NCI-H2029 treated with DMSO at 0.1 percent for 48 hours (cell line): Measurements from ENCODE around the gene KIF7.

Experiments
- DNase-seq: peaks from one replicate; lab custom pipeline; 2025; lab: John Stamatoyannopoulos, UW

Gene KIF7

DNA sequence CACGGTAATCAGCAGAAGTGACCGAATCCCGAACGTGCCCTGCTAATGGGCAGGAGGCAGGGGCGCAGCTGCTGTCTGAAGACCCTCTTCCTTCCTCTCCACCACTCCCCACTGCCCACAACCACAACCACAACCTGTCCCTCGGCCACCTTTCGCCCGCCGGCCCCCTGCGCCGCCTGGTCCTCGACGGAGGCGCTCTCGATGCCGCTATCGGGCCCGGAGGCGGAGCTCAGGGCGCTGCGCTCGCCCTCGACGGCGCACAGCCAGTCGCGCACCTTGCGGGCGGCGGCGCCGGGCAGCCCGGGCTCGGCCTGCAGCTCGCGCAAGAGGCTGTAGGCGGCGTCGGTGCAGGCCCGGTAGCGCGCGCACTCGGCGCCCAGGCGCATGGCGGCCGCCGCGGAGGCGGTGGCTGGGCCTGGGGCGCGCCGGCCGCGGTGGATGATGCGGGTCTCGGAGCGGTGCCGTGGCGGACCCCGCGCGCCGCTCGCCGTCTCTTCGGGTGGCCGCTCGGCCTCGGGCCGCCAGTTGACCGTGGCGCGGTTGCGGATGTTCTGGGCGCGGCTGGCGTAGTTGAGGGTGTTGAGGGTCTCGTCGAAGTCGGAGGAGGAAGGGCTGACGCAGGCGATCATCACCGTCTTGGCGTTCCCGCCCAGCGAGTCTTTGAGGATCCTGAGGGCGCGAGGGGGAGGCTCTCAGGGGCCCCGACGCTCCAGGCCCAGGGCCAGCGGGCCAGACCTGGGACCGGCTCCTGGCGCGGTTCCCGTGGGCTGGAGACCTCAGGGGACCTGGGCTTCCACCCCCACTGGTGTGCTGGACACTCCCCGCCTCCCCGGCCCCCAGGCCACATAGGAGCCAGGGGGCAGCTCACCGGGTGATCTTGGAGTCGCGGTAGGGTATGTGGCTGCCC, 6.9 kb downstream of the KIF7 start:
- no peak for DNase-seq

DNA sequence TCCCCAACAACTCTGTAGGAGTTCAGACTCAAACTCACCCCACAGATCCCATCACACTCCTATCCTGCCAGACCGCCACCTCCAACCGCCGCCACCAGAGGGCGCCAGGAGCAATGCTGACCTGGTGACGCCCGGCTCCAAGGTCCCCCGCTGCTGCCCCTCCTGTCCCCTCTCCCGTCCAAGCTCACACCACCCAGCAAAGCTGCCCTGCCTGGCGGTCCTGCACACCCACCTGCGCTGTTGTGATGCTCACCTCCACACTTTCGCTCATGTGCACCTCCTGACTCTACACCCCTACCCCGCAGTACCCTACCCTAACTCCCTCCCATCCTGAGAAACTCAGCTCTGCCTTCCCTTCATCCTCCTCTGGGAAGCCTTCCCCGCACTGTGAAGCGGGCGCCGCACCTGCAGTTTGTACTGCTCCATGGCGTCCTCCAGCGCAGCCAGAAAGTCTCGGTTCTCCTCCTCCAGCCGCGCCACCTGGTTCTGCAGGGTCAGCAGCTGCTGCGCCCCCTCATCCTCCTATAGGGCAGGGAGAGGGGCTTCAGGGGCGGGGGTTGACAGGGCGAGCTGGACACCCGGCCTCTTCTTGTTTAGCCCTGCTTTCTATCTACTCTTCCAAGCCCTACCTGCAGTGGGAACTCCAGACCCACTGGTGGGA, 7.9 kb downstream of the KIF7 start:
- no peak for DNase-seq

DNA sequence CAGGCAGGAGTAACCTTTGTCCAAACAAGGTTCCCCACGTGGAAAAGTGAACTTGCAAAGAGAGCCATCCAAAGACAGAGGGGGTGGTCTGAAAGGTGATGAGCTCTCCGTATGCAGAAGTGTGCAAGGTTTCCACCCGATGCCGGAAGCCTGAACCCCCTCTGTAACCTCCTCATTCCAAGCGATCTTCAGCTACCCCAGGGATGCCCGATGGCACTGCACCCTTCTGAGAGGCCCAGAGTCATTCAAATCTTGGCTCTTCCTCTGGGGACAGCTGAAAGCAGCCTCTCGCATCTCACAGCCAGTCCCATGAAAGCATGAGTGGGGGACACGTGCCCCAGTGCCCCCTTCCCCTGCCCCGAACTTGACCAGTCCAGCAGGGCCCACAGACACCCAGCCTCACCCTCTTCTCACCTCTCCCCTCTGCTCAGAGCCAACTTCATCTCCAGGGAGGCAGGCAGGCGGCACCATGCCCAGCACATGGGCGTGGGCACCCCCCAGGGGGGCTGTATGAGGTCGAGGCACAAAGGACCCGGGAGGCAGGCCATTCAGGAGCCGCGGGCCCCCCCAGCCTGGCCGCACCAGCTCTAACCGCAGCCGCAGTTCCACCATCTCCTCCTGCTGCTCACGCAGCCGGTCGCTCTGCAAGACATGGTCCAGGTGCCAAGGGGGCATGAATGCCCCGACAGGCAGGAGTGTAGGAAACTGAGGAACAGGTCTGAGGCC, 8.7 kb downstream of the KIF7 start:
- DNase-seq: no peak

DNA sequence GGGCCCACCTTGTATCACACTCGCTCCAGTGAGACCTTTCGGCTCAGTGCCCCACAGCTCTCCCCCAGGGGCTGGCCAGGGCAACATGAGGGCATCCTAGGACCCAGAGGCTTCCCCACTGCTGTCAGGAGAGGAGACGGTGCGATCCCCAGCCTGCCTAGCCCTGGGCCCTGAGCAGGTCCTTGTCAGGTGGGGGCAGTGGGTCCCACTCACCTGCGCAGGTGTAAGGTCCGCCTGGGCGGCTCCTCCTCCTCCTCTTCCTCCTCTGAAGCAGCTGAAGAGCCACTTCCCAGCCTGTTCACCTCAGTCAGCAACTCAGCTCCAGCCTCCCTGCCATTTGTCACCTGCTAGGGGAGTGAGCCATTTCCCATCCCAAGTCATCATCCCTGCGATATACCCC, 9.6 kb downstream of the KIF7 start:
- no peak for DNase-seq

DNA sequence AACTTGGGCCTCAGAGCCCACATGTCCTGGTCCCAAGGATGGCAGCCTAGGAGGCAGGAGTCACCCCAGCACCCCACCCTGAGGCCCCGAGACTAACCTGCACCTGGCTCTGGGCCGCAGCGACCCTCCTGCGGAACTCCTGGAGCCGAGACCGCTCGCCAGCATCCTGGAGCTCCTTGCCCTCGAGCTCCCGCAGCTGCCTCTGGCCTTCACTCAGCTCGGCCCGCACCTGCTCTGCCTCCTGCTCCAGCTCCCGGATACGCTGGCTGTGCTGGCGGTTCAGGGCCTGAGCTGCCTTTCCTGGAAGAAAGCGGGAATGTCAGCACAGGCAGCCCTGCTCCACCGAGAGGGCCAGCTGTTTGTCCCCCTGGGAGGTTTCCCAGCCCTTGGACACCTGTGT, 13.2 kb downstream of the KIF7 start:
- DNase-seq: no peak

DNA sequence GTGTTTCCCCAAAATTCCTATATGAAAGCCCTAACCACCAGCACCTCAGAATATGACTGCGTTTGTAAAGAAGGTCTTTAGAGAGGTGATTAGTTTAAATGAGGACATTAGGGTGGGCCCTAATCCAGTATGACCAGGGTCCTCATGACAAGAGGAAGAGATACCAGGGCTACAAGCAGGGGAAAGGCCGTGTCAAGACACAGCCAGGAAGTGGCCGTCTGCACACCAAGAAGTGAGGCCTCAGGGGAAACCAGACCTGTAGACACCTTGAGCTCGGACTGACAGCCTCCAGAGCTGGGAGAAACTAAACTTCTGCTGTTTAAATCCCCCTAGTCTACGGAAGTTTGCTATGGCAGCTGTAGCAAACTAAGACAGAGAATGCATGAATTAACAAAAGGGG, 14.2 kb downstream of the KIF7 start:
- DNase-seq: no peak

DNA sequence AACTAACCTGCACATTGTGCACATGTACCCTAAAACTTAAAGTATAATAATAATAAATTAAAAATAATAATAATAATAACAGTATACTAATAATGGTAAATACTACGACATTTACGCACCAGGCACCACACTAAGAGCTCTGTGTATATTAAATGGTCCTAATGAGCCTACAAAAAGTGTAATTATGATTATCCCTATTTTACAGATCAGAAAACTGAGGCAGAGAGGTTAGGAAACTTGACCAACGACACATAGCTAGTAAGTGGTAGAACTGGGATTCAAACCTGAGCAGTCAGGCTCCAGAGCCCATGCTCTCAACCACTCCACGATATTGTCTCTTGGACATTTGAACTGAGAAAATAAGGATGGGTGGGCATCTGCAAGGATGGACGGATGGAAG, 15.0 kb downstream of the KIF7 start:
- no peak for DNase-seq

DNA sequence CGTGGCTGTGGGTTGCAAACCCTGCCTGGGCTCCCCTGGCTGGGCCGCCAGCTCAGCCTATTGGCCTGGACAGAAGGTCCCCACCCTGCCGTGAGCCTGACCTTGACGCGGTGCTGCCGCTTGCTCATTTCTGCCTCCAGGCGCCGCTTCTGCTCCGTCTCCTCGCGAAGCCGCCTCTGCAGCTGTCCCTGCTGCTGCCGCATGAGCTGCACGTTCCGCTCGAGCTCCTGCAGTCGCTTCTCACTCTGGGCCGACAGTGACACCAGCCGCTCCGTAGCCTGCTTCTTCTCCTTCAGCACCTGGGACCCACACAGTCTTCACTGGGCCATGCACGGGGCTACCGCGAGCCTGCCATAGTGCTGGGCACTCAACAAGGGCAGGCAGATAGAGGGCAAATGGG, 21.7 kb downstream of the KIF7 start:
- DNase-seq: no peak

DNA sequence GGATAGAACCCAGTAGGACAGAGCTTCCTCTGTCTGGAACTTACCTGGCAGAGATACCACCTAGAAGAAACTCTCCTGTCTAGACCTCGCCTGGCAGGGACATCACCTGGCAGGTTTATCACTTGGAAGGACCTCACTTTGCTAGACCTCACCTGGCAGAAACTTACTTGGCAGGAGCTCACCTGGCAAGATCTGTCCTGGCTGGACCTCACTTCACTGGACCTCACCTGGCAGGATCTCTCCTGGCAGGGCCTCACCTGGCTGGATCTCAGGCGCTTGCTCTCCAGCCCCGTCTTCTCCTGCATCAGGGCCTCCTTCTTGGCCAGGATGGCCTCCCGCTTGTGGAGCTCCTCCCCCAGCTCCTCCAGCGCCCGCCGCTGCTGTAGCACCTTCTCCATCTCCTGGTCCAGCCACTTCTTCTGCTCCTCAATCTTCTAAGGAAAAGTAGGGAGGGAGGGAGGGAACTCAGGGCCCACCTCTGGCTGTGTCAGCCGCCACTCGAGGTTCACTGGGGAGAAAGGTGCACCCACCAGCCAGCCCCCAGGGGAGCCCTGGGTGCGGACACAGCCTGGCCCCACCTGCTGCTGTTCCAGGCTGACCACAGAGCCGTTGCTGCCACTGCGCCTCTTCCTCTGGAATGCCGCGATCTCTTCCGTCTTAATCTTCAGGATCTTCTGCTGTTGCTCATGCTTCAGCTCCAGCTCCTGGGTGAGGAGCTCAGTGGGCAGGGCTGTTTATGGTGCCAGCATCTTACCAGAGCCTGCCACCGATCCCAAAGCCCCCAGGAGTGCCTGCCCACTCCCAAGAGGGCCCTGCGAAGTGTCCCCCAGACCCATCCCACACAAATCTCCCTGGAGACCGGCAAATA, 22.5 kb downstream of the KIF7 start:
- no peak for DNase-seq

DNA sequence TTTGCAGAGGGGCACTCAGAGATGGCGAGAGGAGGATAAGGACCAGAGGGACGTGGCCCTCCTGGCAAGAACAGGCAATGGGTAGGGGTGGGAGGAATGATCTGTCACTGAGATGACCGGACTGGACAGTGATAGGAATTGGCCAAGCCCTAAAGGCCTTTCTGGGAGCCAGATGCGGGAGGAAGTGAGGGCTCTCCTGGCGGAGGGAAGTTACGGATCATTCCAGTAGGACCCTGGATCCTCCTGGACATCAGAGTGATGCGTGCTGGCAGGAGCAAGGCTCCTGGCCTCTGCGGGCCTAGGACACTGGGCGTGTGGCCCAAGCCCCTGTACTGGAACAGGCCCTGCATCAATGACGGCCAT, 23.4 kb downstream of the KIF7 start:
- DNase-seq: no peak

DNA sequence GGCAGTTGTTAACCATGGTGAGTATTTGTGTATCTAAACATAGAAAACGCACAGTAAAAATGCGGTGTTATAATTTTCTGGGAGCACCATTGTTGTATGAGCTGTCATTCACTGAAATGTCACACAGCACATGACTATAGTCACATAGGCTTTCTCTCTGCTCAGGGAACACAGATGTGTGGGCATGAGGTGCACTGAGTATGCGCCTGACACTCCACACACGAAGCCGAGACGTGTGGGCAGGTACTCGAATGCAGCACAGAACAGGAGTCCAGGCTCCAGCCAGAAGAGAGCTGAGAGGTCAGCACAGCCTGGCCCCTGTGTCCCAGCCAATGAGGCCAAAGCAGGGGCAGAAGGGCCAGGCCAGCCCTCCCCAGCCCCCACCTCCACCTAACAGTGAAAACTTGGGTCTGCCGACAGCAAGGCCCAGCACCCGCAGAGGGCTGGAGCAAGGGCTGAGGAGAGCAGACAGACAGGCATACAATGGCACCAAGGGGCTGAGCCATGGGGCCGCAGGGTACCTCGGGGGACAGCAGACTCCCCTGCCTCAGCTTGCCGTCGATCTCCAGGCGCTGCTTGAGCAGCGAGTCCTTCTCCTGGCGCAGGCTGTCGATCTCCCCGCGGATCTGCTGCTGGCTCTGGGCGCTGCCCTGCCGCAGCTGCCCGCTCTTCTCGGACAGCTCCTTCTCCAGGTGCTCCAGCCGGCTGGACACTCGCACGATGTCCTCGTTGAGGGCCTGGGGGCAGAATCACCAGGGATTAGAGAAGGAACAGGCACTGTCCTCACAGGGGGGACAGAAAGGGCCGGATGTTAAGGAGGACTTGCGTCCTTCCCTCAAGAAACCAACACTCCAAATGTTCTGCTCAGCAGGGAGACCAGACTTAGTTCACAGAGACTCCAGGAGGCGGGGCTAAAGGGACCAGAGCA, 24.0 kb downstream of the KIF7 start:
- no peak for DNase-seq

DNA sequence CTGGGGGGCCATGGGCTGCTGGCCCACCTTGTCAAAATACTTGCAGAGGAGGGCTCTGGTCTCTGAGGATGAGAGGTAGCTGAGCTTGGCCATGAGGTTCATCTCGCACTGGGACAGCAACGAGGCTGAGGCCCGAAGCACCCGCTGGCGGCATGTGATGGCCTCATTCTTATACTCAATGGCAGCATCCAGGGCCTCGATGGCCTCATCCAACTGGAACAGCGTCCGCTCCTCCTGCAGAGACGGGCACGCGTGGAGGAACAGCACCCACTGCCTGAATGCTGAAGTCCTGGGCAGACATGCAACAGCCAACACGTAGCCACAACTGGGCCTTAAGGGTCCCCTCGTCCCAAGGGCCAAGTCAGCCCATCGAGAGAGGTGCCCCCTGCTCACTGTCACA, 25.0 kb downstream of the KIF7 start:
- no peak for DNase-seq

DNA sequence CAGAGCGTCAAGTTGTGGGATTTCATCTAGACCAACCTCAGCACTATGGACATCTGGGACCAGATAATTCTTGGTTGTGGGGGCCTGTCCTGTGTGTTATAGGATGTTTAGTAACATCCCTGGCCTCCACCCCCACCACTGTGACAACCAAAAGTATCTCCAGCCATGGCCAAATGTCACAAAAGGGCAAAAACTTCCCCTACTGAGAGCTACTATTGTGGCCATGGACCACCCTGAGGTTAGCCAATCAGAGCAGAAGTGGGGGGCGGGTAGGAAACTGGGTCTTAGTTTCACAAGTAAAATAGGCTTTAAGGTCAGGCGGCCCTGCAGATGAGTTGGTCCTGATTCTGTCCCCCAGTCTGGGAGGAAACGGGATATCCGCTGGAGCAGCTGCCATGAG, 25.4 kb downstream of the KIF7 start:
- no peak for DNase-seq

DNA sequence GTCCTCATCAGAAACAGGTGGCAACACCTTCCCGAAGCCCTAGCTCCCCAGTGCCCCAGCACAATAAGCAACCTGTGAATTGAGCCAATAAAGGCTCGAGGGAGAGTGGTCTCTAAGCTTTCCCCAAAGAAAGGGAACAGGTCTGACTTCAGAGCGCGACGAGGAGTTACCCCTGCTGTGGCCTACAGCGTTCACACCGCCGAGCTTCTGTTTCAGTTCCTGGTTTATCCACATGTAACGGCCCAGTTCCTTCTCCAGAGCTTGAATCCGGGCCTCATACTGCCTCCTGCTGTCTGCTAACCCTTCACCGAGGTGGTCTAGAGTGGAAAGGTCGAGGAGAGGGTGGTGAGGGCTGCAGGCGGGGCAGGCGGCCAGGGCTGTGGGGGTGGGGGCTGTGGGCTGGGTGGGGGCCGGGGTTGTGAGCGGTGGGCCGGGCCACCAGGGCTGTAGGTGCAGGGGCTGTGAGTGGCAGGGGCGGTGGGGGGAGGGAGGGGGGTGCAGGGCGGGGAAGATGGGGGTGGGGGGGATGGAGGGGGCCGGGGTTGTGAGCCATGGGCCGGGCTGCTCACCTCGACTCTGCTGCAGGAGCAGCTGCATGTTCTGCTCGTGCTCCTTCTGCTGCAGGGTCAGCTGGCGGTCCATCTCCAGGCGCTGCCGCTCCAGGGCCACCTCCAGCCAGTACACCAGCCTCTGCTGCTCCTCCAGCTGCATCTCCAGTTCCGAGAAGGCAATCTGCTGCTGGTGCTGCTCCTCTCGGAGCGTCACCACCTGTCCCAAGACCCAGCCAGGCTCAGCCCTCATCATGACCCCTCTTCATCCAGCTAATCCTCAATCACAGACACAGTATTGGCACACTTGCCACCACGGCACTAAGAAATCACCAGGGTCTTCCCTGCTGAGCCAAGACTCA, 26.2 kb downstream of the KIF7 start:
- no peak for DNase-seq

DNA sequence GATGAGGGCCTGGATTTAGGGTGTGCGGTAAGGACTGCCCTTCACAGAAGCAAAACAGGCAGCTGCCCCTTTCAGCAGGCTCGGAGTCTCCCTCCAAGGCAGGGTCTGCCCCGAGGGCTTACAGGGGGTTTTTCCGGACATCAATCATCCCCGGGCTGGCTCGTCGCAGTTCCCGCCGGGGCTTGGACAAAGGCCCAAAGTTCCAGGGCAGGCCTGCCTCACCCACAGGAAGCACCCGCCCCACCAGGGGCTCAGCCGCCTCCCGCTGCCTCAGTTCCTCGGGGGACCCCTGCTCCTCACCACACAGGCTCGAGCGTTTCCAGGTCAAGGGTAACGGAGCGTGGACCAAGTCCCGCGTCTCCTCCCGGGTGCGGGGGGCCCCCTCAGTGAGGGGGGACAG, 27.0 kb downstream of the KIF7 start:
- no peak for DNase-seq

DNA sequence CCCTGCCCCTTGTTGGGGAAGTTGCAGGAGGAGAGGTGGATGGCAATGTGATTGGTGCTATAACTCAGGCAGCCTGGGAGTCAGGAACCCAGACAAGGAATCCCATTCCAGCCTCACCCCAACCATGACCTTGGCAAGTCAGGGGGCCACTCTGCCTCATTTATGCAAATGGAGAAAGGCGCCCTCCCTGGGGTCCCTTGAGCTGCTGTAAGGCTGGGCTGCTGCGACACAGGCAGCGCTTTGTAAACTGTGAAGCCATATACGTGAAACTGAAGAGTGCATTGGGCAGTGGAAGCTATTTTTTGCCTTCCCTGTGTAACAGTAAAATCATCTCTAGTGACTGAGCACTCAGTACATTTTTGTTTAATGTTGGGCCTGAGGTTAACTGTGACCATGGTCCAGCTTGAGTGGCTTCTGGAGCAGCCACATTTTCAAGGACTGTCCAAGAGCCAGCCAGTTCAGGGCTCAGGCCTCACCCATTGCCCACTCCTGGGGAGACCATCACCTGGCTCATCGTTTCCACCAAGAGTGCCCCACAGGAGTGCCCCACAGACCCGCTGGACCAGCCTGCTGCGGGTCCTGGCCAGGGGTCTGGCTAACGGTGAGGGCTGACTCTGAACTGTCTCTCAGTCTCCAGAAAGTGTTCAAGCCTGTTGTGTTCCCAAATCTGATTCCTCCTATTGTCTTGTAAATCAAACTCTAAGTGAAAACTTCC, 27.9 kb downstream of the KIF7 start:
- no peak for DNase-seq

DNA sequence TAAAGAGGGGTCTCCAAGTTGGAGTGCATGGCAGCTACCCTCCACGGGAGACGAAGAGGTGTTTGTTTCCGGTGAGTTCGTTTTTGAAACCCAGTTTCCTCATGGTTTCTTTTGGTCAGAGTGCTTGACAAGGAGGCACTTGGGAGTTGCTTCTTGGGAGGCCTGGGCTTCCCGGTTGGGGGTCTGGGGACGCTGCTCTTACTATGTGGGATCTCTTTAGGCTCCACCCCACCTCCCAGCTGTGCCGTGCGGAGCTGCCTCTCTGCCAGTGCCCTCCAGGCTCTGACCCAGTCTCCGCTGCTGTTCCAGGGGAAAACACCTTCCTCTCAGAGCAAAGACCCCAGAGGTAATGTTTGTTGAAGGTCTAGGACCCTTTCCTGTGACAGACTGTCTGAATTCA, 29.6 kb downstream of the KIF7 start:
- no peak for DNase-seq

DNA sequence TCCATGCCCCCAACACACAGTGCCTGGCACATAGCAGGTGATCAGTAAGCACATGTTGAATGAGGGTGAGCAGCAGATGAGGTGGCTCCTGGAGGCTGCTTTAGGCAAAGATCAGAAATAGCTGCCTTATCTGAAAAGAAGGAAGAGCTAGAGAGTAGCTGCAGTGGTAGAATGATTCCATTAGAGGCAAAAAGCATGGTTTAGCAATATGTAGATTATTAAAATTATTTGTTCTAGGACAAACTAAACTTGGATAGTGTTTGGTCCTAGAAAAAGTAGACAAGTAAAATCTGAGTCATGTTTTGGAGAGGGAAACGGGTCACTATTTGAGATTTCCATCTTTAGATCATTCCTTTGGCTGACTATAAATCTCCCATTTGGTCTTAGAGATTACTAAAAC, 32.1 kb downstream of the KIF7 start:
- DNase-seq: no peak

DNA sequence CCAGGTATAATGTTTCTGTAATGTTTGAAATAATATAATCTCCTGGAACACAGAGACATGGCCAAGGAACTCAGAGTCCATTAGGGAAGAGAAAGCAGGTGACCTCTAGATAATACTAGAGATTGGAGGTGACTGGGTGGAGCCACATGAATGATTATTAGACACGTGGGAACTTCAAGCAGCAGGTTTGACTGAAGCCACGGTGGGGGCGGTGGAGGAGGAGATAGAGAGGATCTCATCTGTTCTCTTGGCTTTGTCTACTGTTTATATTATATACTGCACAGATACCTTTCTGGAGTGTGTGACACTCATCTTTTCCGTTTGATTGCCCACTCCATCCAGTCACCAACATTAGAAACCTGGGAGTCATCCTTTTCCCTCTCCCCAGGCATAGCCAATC, 33.7 kb downstream of the KIF7 start:
- no peak for DNase-seq
